GM18517 (cell line): ENCODE measurements around the gene CTSA.

Experiments
- ATAC-seq: cut with Tn5 transposase; IDR thresholded peaks from one replicate; pipeline ENCODE4 v1.9.1; 2021; ENCODE audit warnings: mild to moderate bottlenecking, moderate library complexity; ENCODE audit not compliant: unreplicated experiment

The CTSA gene

DNA sequence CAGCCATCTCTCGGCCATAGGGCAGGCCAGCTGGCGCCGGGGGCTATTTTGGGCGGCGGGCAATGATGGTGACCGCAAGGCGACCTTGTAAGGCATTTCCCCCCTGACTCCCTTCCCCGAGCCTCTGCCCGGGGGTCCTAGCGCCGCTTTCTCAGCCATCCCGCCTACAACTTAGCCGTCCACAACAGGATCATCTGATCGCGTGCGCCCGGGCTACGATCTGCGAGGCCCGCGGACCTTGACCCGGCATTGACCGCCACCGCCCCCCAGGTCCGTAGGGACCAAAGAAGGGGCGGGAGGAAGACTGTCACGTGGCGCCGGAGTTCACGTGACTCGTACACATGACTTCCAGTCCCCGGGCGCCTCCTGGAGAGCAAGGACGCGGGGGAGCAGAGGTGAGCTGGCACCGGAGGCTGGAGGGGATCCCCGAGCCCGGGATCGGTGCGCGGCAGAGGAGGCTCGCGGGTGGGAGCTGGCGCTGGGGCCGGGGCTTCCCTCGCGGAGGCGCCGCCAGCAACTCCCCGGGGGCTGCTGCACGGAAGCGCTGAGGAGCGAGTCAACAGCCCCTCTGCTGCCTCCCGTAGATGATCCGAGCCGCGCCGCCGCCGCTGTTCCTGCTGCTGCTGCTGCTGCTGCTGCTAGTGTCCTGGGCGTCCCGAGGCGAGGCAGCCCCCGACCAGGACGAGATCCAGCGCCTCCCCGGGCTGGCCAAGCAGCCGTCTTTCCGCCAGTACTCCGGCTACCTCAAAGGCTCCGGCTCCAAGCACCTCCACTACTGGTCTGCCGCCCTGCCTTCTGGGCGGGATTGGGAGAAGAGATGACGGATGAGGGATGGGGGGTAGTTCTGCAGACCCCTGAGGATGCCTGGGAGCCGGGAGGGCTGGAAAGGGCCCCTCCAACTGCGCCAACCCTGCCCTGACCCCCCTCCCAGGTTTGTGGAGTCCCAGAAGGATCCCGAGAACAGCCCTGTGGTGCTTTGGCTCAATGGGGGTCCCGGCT lies at the start of gene CTSA, which contains the start of gene NEURL2:
Gene CTSA, plus strand, starts transcription at position 351 of the 999 bp plus-strand sequence. Its CDS starts 234 bp downstream, at position 585.
Gene NEURL2, minus strand, starts transcription at position 224 of the 999 bp plus-strand sequence. Its CDS starts 217 bp downstream, at position 7.
- ATAC-seq, result peak; percentile 66

DNA sequence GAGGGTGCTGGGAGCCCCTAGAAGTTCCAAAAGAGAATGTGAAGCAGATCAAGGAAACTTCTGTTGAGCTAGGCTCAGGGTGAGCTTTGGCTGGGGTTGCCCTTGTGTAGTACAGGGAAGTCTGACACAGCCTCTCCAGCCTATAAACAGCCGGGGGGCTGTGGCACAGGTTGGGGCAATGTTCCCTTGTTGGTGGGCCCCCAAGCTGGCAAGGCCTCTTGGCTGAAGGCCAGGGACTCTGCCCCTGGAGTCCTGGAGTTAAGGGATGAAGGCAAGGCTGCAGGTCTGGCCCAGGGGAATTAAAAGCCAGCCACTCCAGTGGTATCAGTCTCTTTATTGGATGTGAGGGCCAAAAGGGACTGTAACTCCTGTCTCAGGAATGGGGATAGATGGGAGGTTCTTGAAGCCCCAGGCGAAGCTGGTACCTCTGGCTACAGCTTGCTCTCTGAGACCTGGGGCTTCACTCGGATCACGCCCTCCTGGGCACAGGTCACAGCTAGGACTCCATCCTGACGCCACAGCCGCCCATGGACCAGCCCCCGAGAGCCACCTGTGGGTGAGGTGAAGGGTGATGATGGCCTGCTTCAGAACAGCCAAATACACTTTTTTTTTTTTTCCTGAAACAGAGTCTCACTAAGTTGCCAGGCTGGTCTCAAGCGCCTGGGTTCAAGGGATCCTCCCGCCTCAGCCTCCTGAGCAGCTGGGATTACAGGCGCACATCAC lies 49.6 kb upstream of the CTSA start:
- no peak for ATAC-seq

DNA sequence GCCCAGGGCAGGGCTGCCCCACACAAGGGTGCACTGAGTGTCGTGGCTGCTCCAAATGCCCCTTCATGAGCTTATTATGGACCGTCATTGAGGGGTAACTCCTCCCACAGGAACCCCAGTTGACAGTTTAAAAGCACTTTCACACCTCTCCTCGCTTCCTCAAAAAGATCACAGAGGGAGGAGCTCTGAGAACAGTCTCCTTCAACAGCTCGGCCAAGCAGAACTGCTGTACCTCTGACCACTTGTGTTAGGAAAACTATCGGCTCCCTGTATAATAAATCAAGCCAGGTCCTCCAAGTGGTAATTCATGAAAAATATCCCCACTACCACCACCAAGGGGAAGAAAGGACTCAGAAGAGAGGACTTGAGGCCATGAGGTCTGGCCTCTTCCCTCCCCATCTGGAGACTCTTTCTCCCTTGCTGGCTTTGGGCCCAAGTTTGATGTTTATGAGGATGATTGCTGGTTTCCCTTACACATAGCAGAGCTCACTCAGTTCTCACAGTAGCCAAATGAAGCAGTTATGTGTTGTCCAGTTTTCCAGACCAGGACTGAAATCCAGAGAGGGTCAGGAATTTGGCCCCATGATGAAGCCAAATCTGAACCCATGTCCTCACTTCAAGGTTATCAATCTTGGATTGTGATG lies 48.8 kb upstream of the CTSA start:
- no peak for ATAC-seq

DNA sequence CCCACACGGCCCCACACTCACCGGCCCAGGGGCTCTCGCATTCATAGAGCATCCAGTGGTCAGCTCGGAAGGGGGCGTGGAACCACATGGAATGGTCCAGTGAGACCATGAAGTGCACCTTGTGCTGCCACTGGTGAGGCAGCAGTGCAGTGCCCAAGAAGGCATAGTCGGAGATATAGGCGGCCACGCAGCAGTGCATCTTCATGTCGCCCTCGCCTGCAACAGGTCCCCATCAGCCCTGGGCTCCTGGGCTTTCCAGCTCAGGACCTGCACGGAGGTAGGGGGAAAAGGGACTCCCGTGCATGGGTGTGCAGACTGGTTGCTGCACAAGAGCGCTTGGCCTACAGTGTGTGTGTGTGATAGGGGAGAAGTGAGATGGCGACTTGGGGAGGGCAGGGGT lies 47.6 kb upstream of the CTSA start:
- ATAC-seq, result no peak

DNA sequence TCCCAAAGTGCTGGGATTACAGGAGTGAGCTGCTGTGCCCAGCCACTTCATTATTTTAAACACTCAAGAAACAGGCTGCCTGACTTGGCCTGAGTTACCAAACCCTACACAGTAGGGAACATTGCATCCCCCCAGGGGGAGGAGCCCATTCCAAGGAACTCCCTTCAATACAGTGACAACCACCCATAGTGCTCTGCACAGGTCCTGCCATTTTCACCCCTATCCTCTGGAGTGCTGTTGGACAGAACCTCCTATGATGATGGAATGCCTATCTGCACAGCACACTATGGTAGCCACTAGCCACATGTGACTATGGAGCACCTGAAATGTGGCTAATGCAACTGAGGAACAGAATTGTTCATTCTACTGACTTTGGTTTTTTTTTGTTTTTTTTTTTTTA lies 45.7 kb upstream of the CTSA start:
- ATAC-seq, result no peak

DNA sequence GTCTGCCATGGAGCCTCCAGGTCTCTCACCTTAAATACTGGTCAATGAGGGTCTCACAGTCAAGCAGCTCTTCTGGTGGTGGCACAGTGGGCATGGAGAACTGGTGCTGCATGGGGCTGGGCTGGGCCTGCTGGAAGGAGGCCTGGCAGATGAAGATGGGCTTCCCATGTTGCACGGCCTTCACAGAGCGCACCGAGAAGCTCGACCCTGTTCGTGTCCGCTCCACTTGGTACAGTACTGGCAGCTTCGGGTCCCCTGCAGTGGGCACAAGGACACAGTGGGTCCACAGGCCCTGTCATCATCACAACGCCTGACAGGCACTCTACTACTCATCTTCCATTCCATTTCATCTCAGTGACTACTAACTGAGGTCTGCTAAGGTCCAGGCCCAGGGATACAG lies 42.7 kb upstream of the CTSA start:
- no peak for ATAC-seq

DNA sequence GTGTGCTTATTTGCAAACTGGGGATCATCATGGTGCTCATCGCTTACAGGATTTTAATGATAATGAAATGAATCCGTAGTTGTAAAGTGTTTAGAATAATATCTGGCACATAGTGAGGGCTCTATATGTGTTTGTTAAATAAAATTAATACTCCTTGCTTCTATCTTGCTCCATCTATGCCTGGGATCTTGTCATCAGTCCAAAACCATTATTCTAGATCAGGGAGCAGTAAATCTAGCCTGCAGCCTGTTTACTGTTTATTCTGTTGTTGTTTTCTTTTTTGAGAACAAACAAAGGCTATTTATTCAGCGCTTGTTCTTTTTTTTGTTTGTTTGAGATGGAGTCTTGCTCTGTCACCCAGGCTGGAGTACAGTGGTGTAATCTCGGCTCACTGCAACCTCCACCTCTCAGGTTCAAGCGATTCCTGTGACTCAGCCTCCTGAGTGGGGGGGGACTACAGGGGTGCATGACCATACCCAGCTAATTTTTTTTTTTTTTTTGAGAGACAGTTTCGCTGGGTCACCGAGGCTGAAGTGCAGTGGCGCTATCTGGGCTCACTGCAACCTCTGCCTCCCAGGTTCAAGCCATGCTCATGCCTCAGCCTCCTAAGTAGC lies 42.1 kb upstream of the CTSA start:
- ATAC-seq, result no peak

DNA sequence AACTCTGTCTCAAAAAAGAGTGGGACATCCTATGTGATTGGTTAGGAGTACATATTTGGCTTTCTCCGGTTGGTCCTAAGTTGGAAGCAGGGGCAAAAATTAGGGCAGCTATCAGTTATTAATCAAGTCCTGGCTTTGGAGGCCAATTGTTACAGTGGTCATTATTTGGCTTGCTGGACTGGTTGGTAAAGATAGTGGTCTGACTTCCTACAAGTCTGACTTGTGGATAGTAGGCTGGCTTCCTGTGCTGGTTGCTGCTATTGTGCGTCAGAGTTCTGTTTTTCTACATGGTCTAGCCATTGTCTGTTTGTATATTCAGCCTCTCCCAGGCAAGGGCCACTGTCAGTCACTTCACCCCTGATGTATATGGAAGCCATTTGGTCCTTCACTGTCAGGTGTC lies 40.9 kb upstream of the CTSA start:
- ATAC-seq, result no peak

DNA sequence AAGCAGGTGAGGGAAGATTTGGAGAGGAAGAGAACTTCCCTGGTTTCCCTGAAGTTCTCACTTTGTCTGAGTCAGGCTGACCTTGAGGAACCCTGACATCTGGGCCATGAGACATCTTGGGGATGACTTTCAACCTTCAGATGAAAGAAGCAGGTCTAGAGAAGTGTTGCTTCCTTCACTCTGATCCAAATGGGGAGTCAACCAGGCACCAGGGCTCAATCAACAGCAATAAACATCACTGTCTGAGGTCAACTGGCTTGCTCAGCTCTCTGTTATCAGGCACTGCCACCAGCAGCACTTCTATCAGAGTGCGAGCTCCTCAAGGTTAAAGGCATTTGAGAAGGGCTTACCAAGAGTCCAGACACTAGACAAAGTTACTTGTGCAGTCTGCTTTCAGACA lies 40.2 kb upstream of the CTSA start:
- no peak for ATAC-seq

DNA sequence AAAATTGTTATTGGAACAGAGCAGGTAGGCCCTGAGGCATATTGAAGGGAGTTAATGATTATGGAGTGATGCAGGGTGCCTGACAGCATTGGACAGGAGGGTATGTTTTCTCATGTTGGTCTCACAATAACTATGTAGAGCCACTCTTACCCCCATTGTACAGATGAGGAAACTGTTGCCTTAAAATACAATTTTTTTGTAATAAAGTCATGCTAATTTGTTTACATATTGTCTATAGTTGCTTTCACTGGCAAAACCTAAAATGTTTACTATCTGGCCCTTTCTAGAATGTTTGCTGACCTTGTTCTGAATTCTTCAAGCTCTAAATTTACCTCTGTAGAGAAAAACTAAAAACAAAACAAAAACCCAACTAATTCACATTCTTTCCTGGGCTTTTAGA lies 39.6 kb upstream of the CTSA start:
- ATAC-seq, result no peak

DNA sequence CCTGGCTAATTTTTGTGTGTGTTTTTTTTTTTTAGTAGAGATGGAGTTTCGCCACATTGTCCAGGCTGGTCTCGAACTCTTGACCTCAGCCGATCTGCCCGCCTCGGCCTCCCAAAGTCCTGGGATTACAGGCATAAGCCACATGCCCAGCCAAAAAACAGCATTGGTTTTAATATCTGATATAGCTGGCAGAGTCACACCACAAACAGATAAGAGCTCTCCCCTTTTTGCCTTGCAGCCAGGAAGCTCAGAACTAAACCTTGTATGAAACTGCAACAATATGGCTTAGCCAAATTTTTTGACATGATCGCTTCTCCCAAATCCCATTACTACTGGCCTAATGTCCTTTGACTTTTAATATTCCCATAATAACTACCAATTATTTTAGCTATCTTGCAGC lies 38.8 kb upstream of the CTSA start:
- no peak for ATAC-seq

DNA sequence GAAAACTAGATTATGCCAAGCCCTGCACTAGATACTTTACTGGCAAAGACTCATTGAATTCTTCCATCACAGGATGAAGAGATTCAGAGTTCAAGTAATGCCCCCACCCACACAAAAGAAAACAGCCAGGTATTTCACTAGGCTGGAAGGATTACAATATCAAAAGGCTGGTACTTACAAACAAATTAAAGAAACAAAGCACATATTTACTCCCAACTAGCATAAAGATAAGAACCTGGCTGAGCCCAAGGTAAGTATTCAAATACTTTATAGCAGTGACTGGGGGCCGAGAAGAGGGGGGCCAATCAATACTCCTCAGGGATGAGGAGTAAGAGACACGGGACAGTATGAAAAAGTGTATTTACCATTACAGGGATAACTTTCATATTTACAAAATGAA lies 37.7 kb upstream of the CTSA start:
- ATAC-seq, result no peak

DNA sequence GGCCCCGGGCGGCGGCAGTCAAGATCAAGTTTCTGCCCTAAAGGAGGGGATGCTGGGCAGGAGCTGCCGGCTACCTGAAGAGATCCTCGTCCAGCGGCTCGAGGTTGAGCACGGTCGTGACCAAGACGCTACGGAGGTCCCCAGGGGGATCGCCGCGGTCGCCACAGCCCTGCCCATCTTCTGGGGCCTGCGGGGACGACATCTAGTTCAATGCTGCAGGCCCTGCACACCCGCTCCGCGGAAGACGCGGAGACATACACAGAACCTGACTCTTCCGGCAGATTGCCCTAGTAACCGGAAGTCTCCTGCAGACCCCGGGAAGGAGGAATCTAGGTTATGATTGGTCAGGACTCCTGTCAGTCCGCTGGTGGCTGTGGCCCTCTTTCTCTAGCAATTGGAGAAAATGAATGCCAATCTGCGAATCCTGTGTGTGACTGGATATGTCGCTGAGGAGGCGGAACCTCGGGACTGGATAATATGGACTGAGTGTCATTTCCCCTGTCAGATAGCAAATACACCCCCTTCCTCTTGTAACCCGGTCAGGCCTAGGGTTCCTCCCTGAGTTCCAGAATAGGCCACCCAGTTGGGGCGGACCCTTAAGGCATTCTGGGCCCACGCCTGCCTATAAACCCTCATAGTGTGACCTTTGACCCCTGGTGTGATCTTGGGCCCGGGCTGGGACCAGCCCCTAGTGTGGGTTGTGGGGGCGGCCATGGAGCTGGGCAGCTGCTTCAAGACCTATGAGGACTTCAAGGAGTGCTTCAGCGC lies 33.8 kb upstream of the CTSA start, which contains the start of the genes ACOT8 and ZSWIM3:
Gene ACOT8, minus strand, starts transcription at position 279 of the 768 bp plus-strand sequence. Its CDS starts 77 bp downstream, at position 202.
Gene ZSWIM3, plus strand, starts transcription at position 501 of the 768 bp plus-strand sequence. Its CDS starts 212 bp downstream, at position 713.
- peak; percentile 96 for ATAC-seq

DNA sequence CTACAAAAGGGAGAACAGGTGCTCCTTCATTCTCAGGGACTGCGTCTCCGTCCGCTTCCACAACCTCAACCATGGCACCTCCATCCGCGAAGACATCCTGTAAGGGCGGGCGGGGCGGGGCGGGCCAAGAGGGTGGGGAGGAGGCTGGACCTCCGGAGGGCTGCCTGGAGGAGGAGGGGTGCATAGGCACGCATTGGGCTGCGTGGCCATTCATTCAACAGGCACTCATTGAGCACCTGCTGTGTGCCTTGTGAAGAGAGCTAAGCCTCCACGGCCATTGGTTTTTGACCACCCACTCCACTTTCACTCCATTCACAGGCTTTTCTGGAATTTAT lies 33.3 kb upstream of the CTSA start:
- no peak for ATAC-seq

DNA sequence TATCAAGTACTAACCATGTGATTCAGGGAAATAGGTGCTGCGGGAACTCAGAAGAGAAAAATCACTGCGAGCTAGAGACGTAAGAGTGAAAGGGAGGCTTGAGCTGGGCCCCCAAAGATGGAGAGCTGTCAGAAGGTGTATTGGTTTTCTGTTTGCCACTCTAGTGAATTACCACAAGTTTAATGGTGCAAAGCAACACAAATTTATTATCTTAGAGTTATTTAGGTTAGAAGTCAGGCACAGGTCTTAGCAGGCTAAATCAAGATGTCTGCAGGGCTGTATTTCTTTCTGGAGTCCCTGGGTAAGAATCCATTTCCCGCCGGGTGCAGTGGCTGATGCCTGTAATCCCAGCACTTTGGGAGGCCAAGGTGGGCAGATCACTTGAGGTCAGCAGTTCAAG lies 31.2 kb upstream of the CTSA start:
- ATAC-seq, result no peak

DNA sequence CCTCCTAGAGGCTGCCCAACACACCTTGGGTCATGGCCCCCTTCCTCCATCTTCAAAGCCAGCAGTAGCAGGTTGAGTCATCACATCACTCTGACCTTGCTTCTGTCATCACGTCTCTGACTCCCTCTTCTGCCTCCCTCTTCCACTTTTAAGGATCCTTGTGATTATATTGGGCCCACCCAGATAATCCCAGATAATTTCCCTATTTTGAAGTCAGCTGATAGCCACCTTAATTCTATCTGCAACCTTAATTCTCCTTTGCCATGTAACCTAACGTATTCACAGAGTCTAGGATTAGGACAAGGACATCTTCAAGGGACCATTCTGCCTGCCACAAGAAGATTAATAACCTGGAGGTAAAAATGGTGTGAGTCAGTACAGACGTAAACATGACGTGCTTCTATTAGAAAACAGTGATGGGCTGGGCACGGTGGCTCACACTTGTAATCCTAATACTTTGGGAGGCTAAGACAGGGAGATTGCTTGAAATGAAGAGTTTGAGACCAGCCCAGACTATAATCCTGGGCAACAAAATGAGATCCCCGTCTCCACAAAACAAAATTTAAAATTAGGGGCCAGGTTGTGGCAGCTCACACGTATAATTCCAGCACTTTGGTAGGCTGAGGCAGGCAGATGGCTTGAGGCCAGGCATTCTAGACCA lies 30.4 kb upstream of the CTSA start:
- ATAC-seq, result no peak

DNA sequence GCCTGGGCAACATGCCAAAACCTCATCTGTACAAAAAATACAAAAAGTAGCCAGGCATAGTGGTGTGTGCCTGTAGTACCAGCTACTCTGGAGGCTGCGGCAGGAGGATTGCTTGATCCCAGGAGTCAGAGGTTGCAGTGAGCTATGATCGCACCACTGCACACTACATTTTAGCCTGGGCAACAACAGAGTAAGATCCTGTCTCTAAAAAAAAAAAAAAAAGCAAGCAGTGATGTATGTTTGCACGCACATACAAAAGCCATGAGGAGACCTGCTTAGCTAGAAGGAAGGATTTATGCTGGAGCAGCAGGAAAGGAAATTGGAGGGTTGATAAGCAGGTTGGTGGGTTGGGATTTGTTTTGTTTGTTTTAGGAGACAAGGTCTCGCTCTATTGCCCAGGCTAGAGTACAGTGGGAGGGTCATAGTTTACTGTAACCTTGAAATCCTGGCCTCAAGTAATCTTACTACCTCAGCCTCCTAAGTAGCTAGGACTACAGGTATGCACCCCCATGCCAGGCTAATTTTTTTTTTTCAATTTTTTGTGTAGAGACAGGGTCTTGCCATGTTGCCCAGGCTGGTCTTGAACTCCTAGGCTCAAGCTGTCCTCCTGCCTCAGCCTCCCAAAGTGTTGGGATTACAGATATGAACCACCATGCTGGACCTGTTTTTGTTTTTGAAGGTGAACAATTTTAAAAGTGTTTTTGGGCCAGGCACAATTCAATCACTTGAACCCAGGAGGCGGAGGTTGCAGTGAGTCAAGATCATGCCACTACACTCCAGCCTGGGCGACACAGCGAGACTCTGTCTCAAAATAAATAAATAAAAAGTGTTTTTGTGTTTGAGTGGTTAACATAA lies 29.7 kb upstream of the CTSA start:
- no peak for ATAC-seq
